Astrocyte of the spinal cord (primary cell): ENCODE measurements around the gene ADAMTSL1.

Experiments
- DNase-seq: peaks from one replicate; pipeline ENCODE4 v3.0.0; 2011; ENCODE audit warnings: low read depth, low spot score
- H3K4me3 ChIP-seq: 2 replicates; pipeline ENCODE4 v1.5.1; 2011; ENCODE audit warnings: low read depth, mild to moderate bottlenecking, low read length, moderate library complexity
- in situ Hi-C: cut with HindIII; loops from 2 replicates; pipeline ENCODE4 v1.10.0; 2017; ENCODE audit warnings: low sequenced_read_pairs
- TF ChIP-seq, protein P1 (sequence below): IDR thresholded peaks from 2 replicates; pipeline ENCODE4 v1.5.1; 2012; ENCODE audit warnings: low read depth, mild to moderate bottlenecking, low read length, inconsistent platforms

Gene ADAMTSL1

GRCh38 chr9:18472841-18473251 is 1.1 kb upstream of the ADAMTSL1 start:
- TF ChIP-seq, protein P1, sequence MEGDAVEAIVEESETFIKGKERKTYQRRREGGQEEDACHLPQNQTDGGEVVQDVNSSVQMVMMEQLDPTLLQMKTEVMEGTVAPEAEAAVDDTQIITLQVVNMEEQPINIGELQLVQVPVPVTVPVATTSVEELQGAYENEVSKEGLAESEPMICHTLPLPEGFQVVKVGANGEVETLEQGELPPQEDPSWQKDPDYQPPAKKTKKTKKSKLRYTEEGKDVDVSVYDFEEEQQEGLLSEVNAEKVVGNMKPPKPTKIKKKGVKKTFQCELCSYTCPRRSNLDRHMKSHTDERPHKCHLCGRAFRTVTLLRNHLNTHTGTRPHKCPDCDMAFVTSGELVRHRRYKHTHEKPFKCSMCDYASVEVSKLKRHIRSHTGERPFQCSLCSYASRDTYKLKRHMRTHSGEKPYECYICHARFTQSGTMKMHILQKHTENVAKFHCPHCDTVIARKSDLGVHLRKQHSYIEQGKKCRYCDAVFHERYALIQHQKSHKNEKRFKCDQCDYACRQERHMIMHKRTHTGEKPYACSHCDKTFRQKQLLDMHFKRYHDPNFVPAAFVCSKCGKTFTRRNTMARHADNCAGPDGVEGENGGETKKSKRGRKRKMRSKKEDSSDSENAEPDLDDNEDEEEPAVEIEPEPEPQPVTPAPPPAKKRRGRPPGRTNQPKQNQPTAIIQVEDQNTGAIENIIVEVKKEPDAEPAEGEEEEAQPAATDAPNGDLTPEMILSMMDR = no peak
- DNase-seq = no peak
- in situ Hi-C loops = loop anchor here (25.0 kb wide), 1 partner anchor 211 kb away; no protein-coding TSS in a partner anchor
- peak overlapping the region; percentile 59 for H3K4me3 ChIP-seq

- DNase-seq = peak; percentile 64
- peak overlapping the region; percentile 59 for H3K4me3 ChIP-seq
- TF ChIP-seq, protein P1 = no peak
- in situ Hi-C loops = loop anchor here (25.0 kb wide), 1 partner anchor 212 kb away; no protein-coding TSS in a partner anchor
Observed at GRCh38 chr9:18474783-18475182, 830 bp downstream of the ADAMTSL1 start.

DNA sequence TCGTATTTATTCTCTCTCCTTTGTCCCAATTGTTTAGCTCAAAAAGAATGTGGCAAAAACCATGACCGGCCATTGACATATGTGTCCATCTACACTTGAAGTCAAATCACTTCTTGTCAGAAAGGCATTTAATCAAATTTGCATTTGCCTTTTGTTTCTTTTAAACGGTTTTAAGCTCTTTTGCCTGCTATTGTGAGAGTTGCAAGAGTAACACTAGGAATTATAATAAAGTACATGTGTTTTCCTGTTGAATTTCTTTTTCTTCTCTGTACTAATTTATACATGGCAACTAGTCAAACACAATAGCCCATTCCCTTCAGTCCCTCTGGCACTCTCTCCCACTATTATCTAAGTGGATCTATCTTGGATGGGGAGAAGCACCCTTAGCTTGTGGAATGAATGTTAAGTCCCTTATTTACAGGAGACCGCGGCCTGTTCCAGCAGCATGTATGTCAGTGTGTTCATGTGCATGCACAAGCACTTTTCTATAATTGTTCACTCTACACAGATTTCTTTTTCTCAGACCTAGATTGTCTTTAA is 3.2 kb downstream of the ADAMTSL1 start:
- peak overlapping the region; percentile 59 for H3K4me3 ChIP-seq
- peak; percentile 49 for DNase-seq
- TF ChIP-seq, protein P1 = no peak
- in situ Hi-C loops = no loop called here

DNA sequence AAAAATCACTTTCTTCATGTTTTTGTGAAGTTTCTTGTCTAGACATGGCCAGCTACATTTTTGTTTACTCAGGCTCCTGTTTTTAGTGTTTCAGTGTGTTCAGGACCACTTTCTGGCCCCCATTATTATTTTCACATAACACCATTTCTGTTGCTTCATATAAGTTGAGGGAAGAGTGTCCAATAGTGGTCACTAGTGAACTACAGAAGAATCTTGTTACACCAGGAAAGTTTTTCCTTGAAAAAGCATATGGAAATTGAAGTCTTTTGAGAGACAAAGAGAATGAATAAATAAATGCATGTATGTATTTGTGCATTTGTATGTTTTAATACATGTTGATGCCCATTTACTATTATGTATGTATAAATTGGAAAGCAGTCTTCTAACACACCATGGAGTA is 3.8 kb downstream of the ADAMTSL1 start:
- DNase-seq = no peak
- TF ChIP-seq, protein P1 = no peak
- H3K4me3 ChIP-seq = peak overlapping the region; percentile 59
- in situ Hi-C loops = no loop called here

DNA sequence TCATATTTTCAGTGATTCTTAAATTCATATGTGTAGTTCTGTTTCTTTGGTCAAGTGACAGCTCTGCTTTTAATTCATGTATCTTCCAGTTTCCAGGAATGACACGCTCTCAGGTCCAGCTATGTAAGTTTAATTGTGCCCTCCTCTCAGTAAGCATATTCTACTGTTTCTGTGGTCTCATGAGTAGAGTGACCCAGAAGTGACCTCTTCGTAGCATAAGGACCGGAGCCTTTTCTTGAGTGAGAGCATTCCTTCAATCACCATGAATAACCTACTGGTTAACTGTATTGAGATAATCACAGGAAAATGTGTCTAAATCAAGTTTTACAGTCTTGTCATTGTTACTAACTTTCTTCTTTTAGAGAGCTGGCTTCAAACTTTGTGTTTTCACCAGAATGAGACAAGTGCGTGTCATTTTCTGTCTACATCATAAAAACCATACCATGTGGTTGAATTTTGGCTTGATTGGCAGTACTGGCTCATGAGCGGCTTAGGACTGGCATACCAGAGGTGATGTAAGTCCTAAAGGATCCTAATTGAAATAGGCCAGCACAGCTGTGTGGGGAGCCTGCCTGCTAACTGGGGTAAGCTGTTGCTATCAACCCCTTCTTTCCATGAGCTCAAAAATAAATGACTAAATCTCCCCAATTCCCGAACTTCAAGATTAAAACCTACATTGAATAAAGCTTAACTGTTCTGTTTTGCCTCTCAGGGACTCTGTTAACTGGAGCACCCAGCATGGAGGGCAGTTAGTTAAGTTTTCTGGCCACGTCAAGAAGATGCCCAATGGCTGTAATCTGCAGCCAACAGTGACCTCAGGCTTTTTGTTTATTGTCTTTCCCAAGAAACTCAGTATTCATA is 4.8 kb downstream of the ADAMTSL1 start:
- DNase-seq = peak; percentile 78
- TF ChIP-seq, protein P1 = no peak
- peak overlapping the region; percentile 22 for H3K4me3 ChIP-seq
- in situ Hi-C loops = no loop called here

DNA sequence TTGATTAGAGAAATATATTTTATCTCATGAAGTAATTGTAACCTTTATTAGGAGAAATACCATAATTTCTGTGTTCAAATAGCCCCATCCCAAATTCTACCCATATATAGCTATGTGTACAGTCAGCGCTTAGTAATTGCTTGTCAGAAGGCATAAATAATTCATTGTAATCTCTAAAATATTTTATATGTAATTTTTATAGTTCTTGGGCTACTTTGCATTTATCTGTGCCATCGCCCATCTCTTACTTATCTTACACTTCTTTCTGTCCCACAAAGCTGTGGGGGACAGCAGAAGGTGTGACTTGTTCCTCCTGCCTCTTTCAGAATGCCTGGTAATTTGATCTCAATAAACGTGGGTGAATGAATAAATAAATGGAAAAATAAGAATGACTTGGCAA is 5.5 kb downstream of the ADAMTSL1 start:
- H3K4me3 ChIP-seq = no peak overlapping the region
- DNase-seq = no peak
- TF ChIP-seq, protein P1 = no peak
- in situ Hi-C loops = no loop called here
